Astrocyte (in vitro differentiated cells and primary cell): ENCODE data around the gene FMN1. TPM values are rescaled to one million over a fixed set of nuclear protein-coding genes. Genes with fewer than 3 reads are reported as not detected.

Experiments used
- DNase-seq: peaks from one replicate; pipeline ENCODE4 v3.0.0-alpha.2; 2010; ENCODE audit warnings: low read depth
- FAIRE-seq: peaks from 2 replicates; lab custom pipeline; 2011; peaks lifted over from hg19 to GRCh38; lab: Jason Lieb, UNC
- H2AFZ ChIP-seq: 2 replicates; pipeline ENCODE4 v1.6.0; 2012; ENCODE audit warnings: low read depth, low read length, inconsistent platforms
- H3K27ac ChIP-seq: 2 replicates; pipeline ENCODE4 v1.5.1; 2011; ENCODE audit warnings: low read depth, low read length, inconsistent platforms
- H3K27me3 ChIP-seq: 2 replicates; pipeline ENCODE4 v1.6.0; 2011; ENCODE audit warnings: low read length, inconsistent platforms; ENCODE audit not compliant: insufficient read depth
- H3K36me3 ChIP-seq: 2 replicates; pipeline ENCODE4 v1.5.1; 2011; ENCODE audit warnings: low read length, inconsistent platforms; ENCODE audit not compliant: insufficient read depth
- H3K4me1 ChIP-seq: 2 replicates; pipeline ENCODE4 v1.5.1; 2011; ENCODE audit warnings: low read length, inconsistent platforms; ENCODE audit not compliant: insufficient read depth
- H3K4me2 ChIP-seq: 2 replicates; pipeline ENCODE4 v1.6.0; 2012; ENCODE audit warnings: low read length, inconsistent platforms
- H3K4me3 ChIP-seq: 2 replicates; pipeline ENCODE4 v1.5.1; 2011; ENCODE audit warnings: low read depth, mild to moderate bottlenecking, low read length, inconsistent platforms; ENCODE audit not compliant: insufficient read depth
- H3K79me2 ChIP-seq: 2 replicates; pipeline ENCODE4 v1.6.0; 2012; ENCODE audit warnings: mild to moderate bottlenecking, low read length, inconsistent platforms; ENCODE audit not compliant: insufficient read depth
- H3K9ac ChIP-seq: 2 replicates; pipeline ENCODE4 v1.6.0; 2012; ENCODE audit warnings: mild to moderate bottlenecking, low read length, inconsistent platforms
- H3K9me3 ChIP-seq: 2 replicates; pipeline ENCODE4 v1.5.1; 2012; ENCODE audit warnings: low read depth, mild to moderate bottlenecking, low read length, inconsistent platforms; ENCODE audit not compliant: insufficient read depth
- H4K20me1 ChIP-seq: 2 replicates; pipeline ENCODE4 v1.6.0; 2012; ENCODE audit warnings: low read length, inconsistent platforms; ENCODE audit not compliant: insufficient read depth
- H3K27ac Mint-ChIP-seq: one replicate; pipeline ENCODE4 v1.8.0; 2021; ENCODE audit warnings: mild to moderate bottlenecking, mixed read lengths; ENCODE audit not compliant: unreplicated experiment
- H3K27me3 Mint-ChIP-seq: one replicate; pipeline ENCODE4 v1.8.0; 2021; ENCODE audit warnings: low read depth, mixed read lengths; ENCODE audit not compliant: unreplicated experiment
- H3K36me3 Mint-ChIP-seq: one replicate; pipeline ENCODE4 v1.8.0; 2021; ENCODE audit warnings: low read depth, mixed read lengths; ENCODE audit not compliant: unreplicated experiment
- H3K4me1 Mint-ChIP-seq: one replicate; pipeline ENCODE4 v1.8.0; 2021; ENCODE audit warnings: low read depth, mixed read lengths; ENCODE audit not compliant: unreplicated experiment
- H3K4me3 Mint-ChIP-seq: one replicate; pipeline ENCODE4 v1.8.0; 2021; ENCODE audit warnings: mild to moderate bottlenecking, moderate library complexity, mixed read lengths; ENCODE audit not compliant: unreplicated experiment
- H3K9me3 Mint-ChIP-seq: one replicate; pipeline ENCODE4 v1.8.0; 2021; ENCODE audit warnings: mild to moderate bottlenecking, mixed read lengths; ENCODE audit not compliant: unreplicated experiment
- CTCF ChIP-seq: IDR thresholded peaks from 2 replicates; pipeline ENCODE4 v1.5.1; 2011; ENCODE audit warnings: low read depth, mild to moderate bottlenecking, inconsistent platforms, low read length, moderate library complexity; ENCODE audit not compliant: insufficient read depth
- EZH2 ChIP-seq: IDR thresholded peaks from 2 replicates; pipeline ENCODE4 v1.6.1; 2012; ENCODE audit warnings: mild to moderate bottlenecking, low read length, inconsistent platforms; ENCODE audit not compliant: insufficient read depth
- total RNA-seq: library from RNA; stranded (reverse); gene quantifications from 2 replicates; pipeline ENCODE4 v1.2.1, GENCODE V29; 2021

The FMN1 gene
- total RNA-seq, 1 donor from 2014 or later = 5.3 TPM

DNA sequence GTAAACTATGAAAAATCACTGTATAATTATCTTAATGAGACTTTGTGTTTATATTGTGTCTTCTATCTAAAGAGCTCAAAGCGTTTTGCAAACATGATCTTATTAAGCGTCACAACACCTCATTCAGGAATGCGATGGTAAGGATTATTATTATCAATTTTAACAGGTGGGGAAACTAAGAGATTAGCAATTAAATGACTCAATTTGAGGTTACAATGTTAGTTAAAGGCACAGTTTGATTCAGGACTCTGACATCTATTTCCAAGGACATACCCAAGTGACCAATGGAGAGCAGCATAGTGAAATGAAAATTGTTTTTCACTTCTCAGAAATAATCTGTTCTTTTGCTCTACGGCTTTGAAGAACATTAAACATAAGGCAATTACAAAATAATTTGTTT is 74.6 kb downstream of the FMN1 start:
- FAIRE-seq = no peak
- no peak overlapping the region for H3K27ac Mint-ChIP-seq
- H3K9me3 Mint-ChIP-seq = no peaks in the 10 kb centered on the region
- Histone ChIP-seq H3K79me2 (no peaks in the 10 kb centered on the region), H3K27me3 (no peaks in the 10 kb centered on the region), H3K4me2 (no peak overlapping the region), H3K9ac (no peak overlapping the region), H2AFZ (no peak overlapping the region), H4K20me1 (no peaks in the 10 kb centered on the region), H3K4me3 (no peak overlapping the region), H3K36me3 (no peaks in the 10 kb centered on the region), H3K9me3 (no peaks in the 10 kb centered on the region), H3K4me1 (peaks cover 3% of the 10 kb centered on the region), H3K27ac (no peak overlapping the region)
- no peaks in the 10 kb centered on the region for H3K36me3 Mint-ChIP-seq
- no peak for DNase-seq
- peaks cover 5% of the 10 kb centered on the region for H3K4me1 Mint-ChIP-seq
- TF ChIP-seq EZH2 (no peak), CTCF (no peak)
- H3K27me3 Mint-ChIP-seq = no peaks in the 10 kb centered on the region
- H3K4me3 Mint-ChIP-seq = no peak overlapping the region

DNA sequence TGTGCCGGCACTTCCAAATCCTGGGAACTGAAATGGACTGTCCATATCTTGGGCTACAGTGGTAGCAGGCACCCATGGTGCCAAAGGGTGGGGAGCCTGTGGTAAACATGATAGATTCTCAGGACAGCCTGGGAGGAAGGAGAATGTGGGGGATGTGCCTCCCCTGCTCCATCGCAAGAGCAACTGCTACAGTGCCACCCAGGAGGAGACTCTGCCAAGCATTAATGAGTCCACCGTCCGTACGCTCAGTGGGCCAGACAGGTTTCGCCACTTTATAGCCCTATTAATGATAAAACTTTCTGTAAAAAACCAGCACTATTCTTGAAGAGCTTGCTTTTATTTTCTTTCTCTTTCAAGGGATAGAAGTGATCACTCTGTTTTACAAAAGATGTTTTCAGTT is 75.2 kb downstream of the FMN1 start:
- Histone ChIP-seq H3K9me3 (no peaks in the 10 kb centered on the region), H3K9ac (no peak overlapping the region), H3K27me3 (no peaks in the 10 kb centered on the region), H3K4me3 (no peak overlapping the region), H3K27ac (no peak overlapping the region), H3K4me1 (no peaks in the 10 kb centered on the region), H3K36me3 (no peaks in the 10 kb centered on the region), H3K4me2 (no peak overlapping the region), H2AFZ (no peak overlapping the region), H4K20me1 (no peaks in the 10 kb centered on the region), H3K79me2 (no peaks in the 10 kb centered on the region)
- no peaks in the 10 kb centered on the region for H3K9me3 Mint-ChIP-seq
- H3K27ac Mint-ChIP-seq = no peak overlapping the region
- H3K36me3 Mint-ChIP-seq = no peaks in the 10 kb centered on the region
- FAIRE-seq = no peak
- TF ChIP-seq EZH2 (no peak), CTCF (no peak)
- H3K4me3 Mint-ChIP-seq = no peak overlapping the region
- DNase-seq = no peak
- H3K27me3 Mint-ChIP-seq = no peaks in the 10 kb centered on the region
- H3K4me1 Mint-ChIP-seq = peaks cover 5% of the 10 kb centered on the region

GRCh38 chr15:33116198-33116597 is 78.3 kb downstream of the FMN1 start:
- peaks cover 7% of the 10 kb centered on the region for H3K4me1 Mint-ChIP-seq
- Histone ChIP-seq H2AFZ (no peak overlapping the region), H3K36me3 (no peaks in the 10 kb centered on the region), H3K4me3 (no peak overlapping the region), H4K20me1 (no peaks in the 10 kb centered on the region), H3K4me2 (no peak overlapping the region), H3K9ac (no peak overlapping the region), H3K79me2 (no peaks in the 10 kb centered on the region), H3K9me3 (no peaks in the 10 kb centered on the region), H3K27ac (no peak overlapping the region), H3K4me1 (peaks cover under 1% of the 10 kb centered on the region), H3K27me3 (no peaks in the 10 kb centered on the region)
- no peak overlapping the region for H3K4me3 Mint-ChIP-seq
- peaks cover 4% of the 10 kb centered on the region for H3K9me3 Mint-ChIP-seq
- H3K27ac Mint-ChIP-seq = no peak overlapping the region
- no peaks in the 10 kb centered on the region for H3K27me3 Mint-ChIP-seq
- no peaks in the 10 kb centered on the region for H3K36me3 Mint-ChIP-seq
- TF ChIP-seq EZH2 (no peak), CTCF (no peak)
- DNase-seq = no peak
- FAIRE-seq = no peak
